Measurements from ENCODE around the gene PDGFD. TPM values are rescaled to one million over a fixed set of nuclear protein-coding genes. Genes with fewer than 3 reads are reported as not detected.

PDGFD gene
- polyA plus RNA-seq, 1 donor (not counting 4 experiments of a cell fraction or from before 2014, with no cell fraction given), result 0.28 TPM

- no peaks in the 10 kb centered on the region for H3K9me1 ChIP-seq (ENCODE audit: control insufficient read depth, extremely low read depth, insufficient read depth, low read length)
- FAIRE-seq (no peak), DNase-seq (ENCODE audit: low read depth, low spot score) (no peak)
These were observed 215.7 kb downstream of the PDGFD start for GRCh38 chr11:103948187-103948763.

GRCh38 chr11:103947546-103947919 is 216.4 kb downstream of the PDGFD start:
- dilution Hi-C loops (cut with MboI; ENCODE audit: extremely low pct_ligation_motif_present, low sequenced_read_pairs), result no loop called here
- DNase-seq (ENCODE audit: low read depth, low spot score), result no peak

More at GRCh38 chr11:103948187-103948763, 215.7 kb downstream of the PDGFD start:
- no peak overlapping the region for H3K27ac ChIP-seq (ENCODE audit: control insufficient read depth, insufficient read depth, low read length)
- TF ChIP-seq EZH2 (IDR thresholded peaks at IDR 0.05; ENCODE audit: low read length), result no peak
- TF ChIP-seq, protein P1, sequence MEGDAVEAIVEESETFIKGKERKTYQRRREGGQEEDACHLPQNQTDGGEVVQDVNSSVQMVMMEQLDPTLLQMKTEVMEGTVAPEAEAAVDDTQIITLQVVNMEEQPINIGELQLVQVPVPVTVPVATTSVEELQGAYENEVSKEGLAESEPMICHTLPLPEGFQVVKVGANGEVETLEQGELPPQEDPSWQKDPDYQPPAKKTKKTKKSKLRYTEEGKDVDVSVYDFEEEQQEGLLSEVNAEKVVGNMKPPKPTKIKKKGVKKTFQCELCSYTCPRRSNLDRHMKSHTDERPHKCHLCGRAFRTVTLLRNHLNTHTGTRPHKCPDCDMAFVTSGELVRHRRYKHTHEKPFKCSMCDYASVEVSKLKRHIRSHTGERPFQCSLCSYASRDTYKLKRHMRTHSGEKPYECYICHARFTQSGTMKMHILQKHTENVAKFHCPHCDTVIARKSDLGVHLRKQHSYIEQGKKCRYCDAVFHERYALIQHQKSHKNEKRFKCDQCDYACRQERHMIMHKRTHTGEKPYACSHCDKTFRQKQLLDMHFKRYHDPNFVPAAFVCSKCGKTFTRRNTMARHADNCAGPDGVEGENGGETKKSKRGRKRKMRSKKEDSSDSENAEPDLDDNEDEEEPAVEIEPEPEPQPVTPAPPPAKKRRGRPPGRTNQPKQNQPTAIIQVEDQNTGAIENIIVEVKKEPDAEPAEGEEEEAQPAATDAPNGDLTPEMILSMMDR (optimal IDR thresholded peaks at IDR 0.05 in 1 of 3, IDR thresholded peaks at IDR 0.05 in 1 of 3, conservative IDR thresholded peaks at IDR 0.05 in 1 of 3; ENCODE audit: extremely low read depth in 1 of 3, insufficient read depth in 2 of 3, low read length in 3 of 3), result no peak
- no peak overlapping the region for H3K4me2 ChIP-seq (ENCODE audit: control insufficient read depth, extremely low read depth, insufficient read depth, low read depth, low read length)
- H3K79me2 ChIP-seq (ENCODE audit: control insufficient read depth, insufficient read depth, low read length), result no peaks in the 10 kb centered on the region
- dilution Hi-C loops (cut with MboI; ENCODE audit: extremely low pct_ligation_motif_present, low sequenced_read_pairs), result no loop called here
- H4K20me1 ChIP-seq (ENCODE audit: control insufficient read depth, extremely low read depth, insufficient read depth, low read length), result no peaks in the 10 kb centered on the region
- no peaks in the 10 kb centered on the region for H3K36me3 ChIP-seq (ENCODE audit: control insufficient read depth in 2 of 2, extremely low read depth in 1 of 2, insufficient read depth in 2 of 2, low read length in 2 of 2)
- no peaks in the 10 kb centered on the region for H3K4me1 ChIP-seq (ENCODE audit: control insufficient read depth, extremely low read depth, insufficient read depth, low read length)
- no peak overlapping the region for H3K9ac ChIP-seq (ENCODE audit: control insufficient read depth, extremely low read depth, insufficient read depth, low read length)
- no peaks in the 10 kb centered on the region for H3K9me3 ChIP-seq (ENCODE audit: control insufficient read depth, low read depth, low read length)
- no peaks in the 10 kb centered on the region for H3K27me3 ChIP-seq (ENCODE audit: control insufficient read depth, extremely low read depth, insufficient read depth, low read length)
- H3K4me3 ChIP-seq (ENCODE audit: control insufficient read depth in 2 of 3, extremely low read depth in 1 of 3, insufficient read depth in 2 of 3, low read depth in 1 of 3, low read length in 3 of 3), result no peak overlapping the region
- H2AFZ ChIP-seq (ENCODE audit: control insufficient read depth, low read length), result no peak overlapping the region

More at GRCh38 chr11:103947546-103947919, 216.4 kb downstream of the PDGFD start:
- H3K27ac ChIP-seq (ENCODE audit: control insufficient read depth, insufficient read depth, low read length), result no peak overlapping the region
- H3K4me1 ChIP-seq (ENCODE audit: control insufficient read depth, extremely low read depth, insufficient read depth, low read length), result no peaks in the 10 kb centered on the region
- no peaks in the 10 kb centered on the region for H3K9me3 ChIP-seq (ENCODE audit: control insufficient read depth, low read depth, low read length)
- H3K4me2 ChIP-seq (ENCODE audit: control insufficient read depth, extremely low read depth, insufficient read depth, low read depth, low read length), result no peak overlapping the region
- peak; percentile 32 for FAIRE-seq
- no peaks in the 10 kb centered on the region for H3K27me3 ChIP-seq (ENCODE audit: control insufficient read depth, extremely low read depth, insufficient read depth, low read length)
- no peaks in the 10 kb centered on the region for H3K9me1 ChIP-seq (ENCODE audit: control insufficient read depth, extremely low read depth, insufficient read depth, low read length)
- H3K4me3 ChIP-seq (ENCODE audit: control insufficient read depth in 2 of 3, extremely low read depth in 1 of 3, insufficient read depth in 2 of 3, low read depth in 1 of 3, low read length in 3 of 3), result no peak overlapping the region
- H2AFZ ChIP-seq (ENCODE audit: control insufficient read depth, low read length), result no peak overlapping the region
- TF ChIP-seq, protein P1 (optimal IDR thresholded peaks at IDR 0.05 in 1 of 3, IDR thresholded peaks at IDR 0.05 in 1 of 3, conservative IDR thresholded peaks at IDR 0.05 in 1 of 3; ENCODE audit: extremely low read depth in 1 of 3, insufficient read depth in 2 of 3, low read length in 3 of 3), result no peak
- no peak for TF ChIP-seq EZH2 (IDR thresholded peaks at IDR 0.05; ENCODE audit: low read length)
- no peaks in the 10 kb centered on the region for H3K36me3 ChIP-seq (ENCODE audit: control insufficient read depth in 2 of 2, extremely low read depth in 1 of 2, insufficient read depth in 2 of 2, low read length in 2 of 2)
- no peaks in the 10 kb centered on the region for H4K20me1 ChIP-seq (ENCODE audit: control insufficient read depth, extremely low read depth, insufficient read depth, low read length)
- H3K79me2 ChIP-seq (ENCODE audit: control insufficient read depth, insufficient read depth, low read length), result no peaks in the 10 kb centered on the region
- H3K9ac ChIP-seq (ENCODE audit: control insufficient read depth, extremely low read depth, insufficient read depth, low read length), result no peak overlapping the region
